MCF 10A (cell line): Measurements from ENCODE around the gene GUCY2D. TPM values are rescaled to one million over a fixed set of nuclear protein-coding genes. Genes with fewer than 3 reads are reported as not detected.

Source experiments
- BruUV-seq: library from RNA; stranded (reverse); fragments of 400-500 nt; replicated peaks from 2 replicates; lab custom pipeline; 2021; lab: Mats Ljungman, UMichigan
- CTCF ChIA-PET: fragments of 300-600 bp; sonication (Branson Sonifier 250); formaldehyde crosslinking; extraction: SDS; loops from one replicate; lab custom pipeline; 2021; ENCODE audit warnings: antibody characterized with exemption, inconsistent platforms; lab: Yijun Ruan, JAX
- POLR2A ChIA-PET: fragments of 300-600, 350-650 bp; sonication (Branson Sonifier 250); formaldehyde crosslinking; extraction: SDS; loops from one replicate; lab custom pipeline; 2020; ENCODE audit warnings: antibody characterized with exemption, inconsistent platforms; lab: Yijun Ruan, JAX
- DNase-seq: peaks from one replicate; pipeline ENCODE4 v3.0.0-alpha.2; 2018; ENCODE audit not compliant: unreplicated experiment
- H3K27ac Mint-ChIP-seq: one replicate; pipeline ENCODE4 v1.8.0; 2022; ENCODE audit warnings: mild to moderate bottlenecking, low read depth, mixed read lengths; ENCODE audit not compliant: unreplicated experiment
- H3K27me3 Mint-ChIP-seq: one replicate; pipeline ENCODE4 v1.8.0; 2022; ENCODE audit warnings: mixed read lengths; ENCODE audit not compliant: insufficient read depth, unreplicated experiment
- H3K36me3 Mint-ChIP-seq: one replicate; pipeline ENCODE4 v1.8.0; 2022; ENCODE audit warnings: mild to moderate bottlenecking, moderate library complexity, mixed read lengths; ENCODE audit not compliant: insufficient read depth, unreplicated experiment
- H3K4me1 Mint-ChIP-seq: one replicate; pipeline ENCODE4 v1.8.0; 2022; ENCODE audit warnings: mixed read lengths; ENCODE audit not compliant: insufficient read depth, unreplicated experiment
- H3K4me3 Mint-ChIP-seq: one replicate; pipeline ENCODE4 v1.8.0; 2022; ENCODE audit warnings: mild to moderate bottlenecking, moderate library complexity, mixed read lengths; ENCODE audit not compliant: unreplicated experiment
- H3K9me3 Mint-ChIP-seq: one replicate; pipeline ENCODE4 v1.8.0; 2022; ENCODE audit warnings: mixed read lengths; ENCODE audit not compliant: unreplicated experiment
- CTCF ChIP-seq: fragments of 200-600 bp; IDR thresholded peaks from one replicate; pipeline ENCODE4 v1.8.0; 2022; ENCODE audit warnings: antibody characterized with exemption, mild to moderate bottlenecking; ENCODE audit not compliant: unreplicated experiment
- intact Hi-C: fragments of 100-400 bp; cut with micrococcal nuclease; formaldehyde crosslinking; loops from 2 replicates; pipeline ENCODE4 v1.14.1; 2022
- total RNA-seq: library from RNA; stranded (reverse); gene quantifications from 2 replicates; pipeline ENCODE4 v1.2.3, GENCODE V29; 2022

GUCY2D gene
- total RNA-seq, 1 experiment from 2014 or later = not detected

- intact Hi-C loops = no loop called here
- Mint-ChIP-seq H3K27ac (no peak overlapping the region), H3K4me1 (peaks cover 6% of the 10 kb centered on the region), H3K27me3 (no peaks in the 10 kb centered on the region), H3K36me3 (peaks cover 7% of the 10 kb centered on the region), H3K4me3 (no peak overlapping the region), H3K9me3 (no peaks in the 10 kb centered on the region)
- ChIA-PET CTCF (interaction anchor here (1.0 to 1.6 kb wide), 3 partner anchors 14 to 48 kb away, joined by 3 to 7 read pairs (median 4); no protein-coding TSS in a partner anchor), POLR2A (interaction anchor here (1.0 to 2.0 kb wide), 2 partner anchors 15 to 29 kb away, joined by 3 to 5 read pairs; no protein-coding TSS in a partner anchor)
- no TSS peak for BruUV-seq
- no peak for TF ChIP-seq CTCF
- no peak for DNase-seq
Observed at GRCh38 chr17:8012045-8012580, 9.7 kb downstream of the GUCY2D start.

GRCh38 chr17:8012996-8013640, 10.7 kb downstream of the GUCY2D start:
- peaks cover 7% of the 10 kb centered on the region for H3K36me3 Mint-ChIP-seq
- no TSS peak for BruUV-seq
- ChIA-PET POLR2A (interaction anchor here (1.0 kb wide), 1 partner anchor 28 kb away, joined by 3 read pairs; no protein-coding TSS in a partner anchor), CTCF (interaction anchor here (0.6 to 1.5 kb wide), 6 partner anchors 15 to 323 kb away, joined by 3 to 4 read pairs (median 3); no protein-coding TSS in a partner anchor)
- no peak for DNase-seq
- H3K27me3 Mint-ChIP-seq = no peaks in the 10 kb centered on the region
- no peak overlapping the region for H3K27ac Mint-ChIP-seq
- intact Hi-C loops = no loop called here
- no peaks in the 10 kb centered on the region for H3K9me3 Mint-ChIP-seq
- peaks cover 11% of the 10 kb centered on the region for H3K4me1 Mint-ChIP-seq
- no peak overlapping the region for H3K4me3 Mint-ChIP-seq
- TF ChIP-seq CTCF = no peak

GRCh38 chr17:8013731-8014557, 11.5 kb downstream of the GUCY2D start:
- no peak overlapping the region for H3K4me3 Mint-ChIP-seq
- H3K27ac Mint-ChIP-seq = no peak overlapping the region
- no TSS peak for BruUV-seq
- CTCF ChIA-PET = interaction anchor here (1.1 to 11.4 kb wide), 5 partner anchors 17 to 322 kb away, joined by 3 to 167 read pairs (median 4); partner anchors contain the start of gene ALOX15B
- H3K36me3 Mint-ChIP-seq = peaks cover 7% of the 10 kb centered on the region
- H3K27me3 Mint-ChIP-seq = no peaks in the 10 kb centered on the region
- DNase-seq = no peak
- H3K9me3 Mint-ChIP-seq = no peaks in the 10 kb centered on the region
- intact Hi-C loops = no loop called here
- H3K4me1 Mint-ChIP-seq = peaks cover 18% of the 10 kb centered on the region
- POLR2A ChIA-PET = interaction anchor here (0.6 kb wide), 1 partner anchor 11 kb away, joined by 3 read pairs; no protein-coding TSS in a partner anchor
- TF ChIP-seq CTCF = no peak

GRCh38 chr17:8014558-8014850, 12.1 kb downstream of the GUCY2D start:
- DNase-seq = no peak
- ChIA-PET CTCF (interaction anchor here (1.3 to 11.4 kb wide), 3 partner anchors 24 to 45 kb away, joined by 3 to 167 read pairs (median 86); partner anchors contain the start of gene ALOX15B), POLR2A (interaction anchor here (0.6 kb wide), 1 partner anchor 11 kb away, joined by 3 read pairs; no protein-coding TSS in a partner anchor)
- Mint-ChIP-seq H3K4me1 (peaks cover 24% of the 10 kb centered on the region), H3K27me3 (no peaks in the 10 kb centered on the region), H3K4me3 (no peak overlapping the region), H3K27ac (no peak overlapping the region), H3K36me3 (peaks cover 7% of the 10 kb centered on the region), H3K9me3 (no peaks in the 10 kb centered on the region)
- BruUV-seq = no TSS peak
- intact Hi-C loops = no loop called here
- TF ChIP-seq CTCF = no peak
